GM12801 (cell line): ENCODE results near the gene POLG.

Experiments used
- CTCF ChIP-seq: IDR thresholded peaks from one replicate; pipeline ENCODE4 v1.5.1; 2011; ENCODE audit warnings: control low read depth; ENCODE audit not compliant: insufficient read length; ENCODE audit errors: extremely low read depth

Gene POLG

GRCh38 chr15:89325039-89325803, 9.4 kb downstream of the POLG start:
- no peak for TF ChIP-seq CTCF

GRCh38 chr15:89323825-89324224, 10.8 kb downstream of the POLG start:
- no peak for TF ChIP-seq CTCF

- no peak for TF ChIP-seq CTCF
Observed at GRCh38 chr15:89322822-89323221, 11.8 kb downstream of the POLG start.

- TF ChIP-seq CTCF: no peak
Observed at GRCh38 chr15:89321521-89322410, 12.9 kb downstream of the POLG start.

- TF ChIP-seq CTCF: no peak
Observed at GRCh38 chr15:89320200-89320599, 14.4 kb downstream of the POLG start.

- TF ChIP-seq CTCF: no peak
Observed at GRCh38 chr15:89319678-89320077, 14.9 kb downstream of the POLG start.

GRCh38 chr15:89317186-89317720, 17.4 kb downstream of the POLG start:
- no peak for TF ChIP-seq CTCF
